HG03558 (cell line): ENCODE results near the gene SSBP2.
"Not testable (repeated sequence)": the region's sequence is repeated elsewhere in the genome, so short reads cannot be mapped to it uniquely, and the experiment has no call there.

Experiments used
- ATAC-seq: cut with Tn5 transposase; IDR thresholded peaks from one replicate; pipeline ENCODE4 v1.9.1; 2021; ENCODE audit warnings: moderate number of reproducible peaks; ENCODE audit not compliant: unreplicated experiment; ENCODE audit errors: extremely low read depth

SSBP2 gene

GRCh38 chr5:81608976-81609375 lies 141.9 kb downstream of the SSBP2 start:
- no peak for ATAC-seq

GRCh38 chr5:81607693-81608092 lies 143.2 kb downstream of the SSBP2 start:
- ATAC-seq: no peak

GRCh38 chr5:81606150-81606549 lies 144.7 kb downstream of the SSBP2 start:
- no peak for ATAC-seq

- ATAC-seq: no peak
Observed at GRCh38 chr5:81605299-81605698, 145.6 kb downstream of the SSBP2 start.

GRCh38 chr5:81604193-81604592 lies 146.7 kb downstream of the SSBP2 start:
- ATAC-seq: no peak

GRCh38 chr5:81601919-81602318 lies 149.0 kb downstream of the SSBP2 start:
- ATAC-seq: no peak

- not testable (repeated sequence) for ATAC-seq
Observed at GRCh38 chr5:81592085-81592484, 158.8 kb downstream of the SSBP2 start.

- ATAC-seq: no peak
Observed at GRCh38 chr5:81590498-81591384, 160.2 kb downstream of the SSBP2 start.

- no peak for ATAC-seq
Observed at GRCh38 chr5:81579262-81579924, 171.5 kb downstream of the SSBP2 start.

- ATAC-seq: no peak
Observed at GRCh38 chr5:81577091-81577490, 173.8 kb downstream of the SSBP2 start.

- ATAC-seq: no peak
Observed at GRCh38 chr5:81575924-81576323, 175.0 kb downstream of the SSBP2 start.

- no peak for ATAC-seq
Observed at GRCh38 chr5:81572201-81572600, 178.7 kb downstream of the SSBP2 start.

- ATAC-seq: no peak
Observed at GRCh38 chr5:81558188-81558587, 192.7 kb downstream of the SSBP2 start.

- ATAC-seq: no peak
Observed at GRCh38 chr5:81556809-81557208, 194.1 kb downstream of the SSBP2 start.

GRCh38 chr5:81555865-81556264 lies 195.0 kb downstream of the SSBP2 start:
- no peak for ATAC-seq

GRCh38 chr5:81554647-81555046 lies 196.2 kb downstream of the SSBP2 start:
- ATAC-seq: no peak

GRCh38 chr5:81553567-81554212 lies 197.2 kb downstream of the SSBP2 start:
- no peak for ATAC-seq

GRCh38 chr5:81552852-81553566 lies 197.9 kb downstream of the SSBP2 start:
- ATAC-seq: no peak

GRCh38 chr5:81549123-81549522 lies 201.8 kb downstream of the SSBP2 start:
- no peak for ATAC-seq

GRCh38 chr5:81547001-81547400 lies 203.9 kb downstream of the SSBP2 start:
- ATAC-seq: no peak
